ENCODE measurements around the gene WDR49. TPM values are rescaled to one million over a fixed set of nuclear protein-coding genes. Genes with fewer than 3 reads are reported as not detected.

WDR49 gene
- total RNA-seq, 2 experiments from 2014 or later = 0.42 to 1.1 TPM

DNA sequence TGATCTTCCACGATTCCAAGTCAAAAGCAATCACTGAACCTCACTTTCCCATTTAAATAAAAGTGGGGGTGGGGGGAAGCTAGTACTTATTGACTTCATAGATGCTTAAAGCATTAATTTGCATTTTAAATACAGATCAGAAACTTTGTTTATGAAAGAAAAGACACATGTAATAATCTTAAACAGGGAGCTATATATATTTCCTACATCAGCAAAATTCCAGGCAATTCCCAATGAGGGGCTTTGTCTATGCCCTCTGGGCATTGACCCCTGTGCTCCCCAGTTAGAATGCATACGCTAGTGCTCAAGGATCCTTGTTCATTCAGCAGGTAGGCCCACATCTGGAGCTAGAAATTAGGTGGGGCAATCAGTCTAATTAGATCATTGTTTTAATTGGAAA lies 199.9 kb downstream of the WDR49 start:
- no peak overlapping the region for H3K4me3 Mint-ChIP-seq
- H3K4me1 Mint-ChIP-seq (ENCODE audit: low read depth) = no peaks in the 10 kb centered on the region
- Histone ChIP-seq H3K27ac (ENCODE audit: low read depth in 1 of 2, low read length in 2 of 2) (no peak overlapping the region), H3K4me3 (ENCODE audit: low read length) (no peak overlapping the region), H3K9me3 (ENCODE audit: control insufficient read depth in 1 of 2, insufficient read depth in 1 of 2, low read length in 2 of 2) (no peaks in the 10 kb centered on the region), H3K27me3 (ENCODE audit: control insufficient read depth in 1 of 2, insufficient read depth in 2 of 2, low read length in 2 of 2) (no peaks in the 10 kb centered on the region), H3K4me1 (ENCODE audit: insufficient read depth, low read length) (no peaks in the 10 kb centered on the region), H3K36me3 (ENCODE audit: insufficient read depth, low read length) (no peaks in the 10 kb centered on the region)
- H3K9me3 Mint-ChIP-seq = no peaks in the 10 kb centered on the region
- ChIA-PET POLR2A (no interaction called here), CTCF (no interaction called here)
- TF ChIP-seq, protein P1, sequence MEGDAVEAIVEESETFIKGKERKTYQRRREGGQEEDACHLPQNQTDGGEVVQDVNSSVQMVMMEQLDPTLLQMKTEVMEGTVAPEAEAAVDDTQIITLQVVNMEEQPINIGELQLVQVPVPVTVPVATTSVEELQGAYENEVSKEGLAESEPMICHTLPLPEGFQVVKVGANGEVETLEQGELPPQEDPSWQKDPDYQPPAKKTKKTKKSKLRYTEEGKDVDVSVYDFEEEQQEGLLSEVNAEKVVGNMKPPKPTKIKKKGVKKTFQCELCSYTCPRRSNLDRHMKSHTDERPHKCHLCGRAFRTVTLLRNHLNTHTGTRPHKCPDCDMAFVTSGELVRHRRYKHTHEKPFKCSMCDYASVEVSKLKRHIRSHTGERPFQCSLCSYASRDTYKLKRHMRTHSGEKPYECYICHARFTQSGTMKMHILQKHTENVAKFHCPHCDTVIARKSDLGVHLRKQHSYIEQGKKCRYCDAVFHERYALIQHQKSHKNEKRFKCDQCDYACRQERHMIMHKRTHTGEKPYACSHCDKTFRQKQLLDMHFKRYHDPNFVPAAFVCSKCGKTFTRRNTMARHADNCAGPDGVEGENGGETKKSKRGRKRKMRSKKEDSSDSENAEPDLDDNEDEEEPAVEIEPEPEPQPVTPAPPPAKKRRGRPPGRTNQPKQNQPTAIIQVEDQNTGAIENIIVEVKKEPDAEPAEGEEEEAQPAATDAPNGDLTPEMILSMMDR (IDR thresholded peaks at IDR 0.05) = no peak
- DNase-seq (no peak), ATAC-seq (ENCODE audit: poor library complexity) (no peak)
- H3K27me3 Mint-ChIP-seq = no peaks in the 10 kb centered on the region
- no peak overlapping the region for H3K27ac Mint-ChIP-seq
- intact Hi-C loops (cut with DNase I, micrococcal nuclease) = no loop called here
- H3K36me3 Mint-ChIP-seq (ENCODE audit: low read depth) = no peaks in the 10 kb centered on the region

DNA sequence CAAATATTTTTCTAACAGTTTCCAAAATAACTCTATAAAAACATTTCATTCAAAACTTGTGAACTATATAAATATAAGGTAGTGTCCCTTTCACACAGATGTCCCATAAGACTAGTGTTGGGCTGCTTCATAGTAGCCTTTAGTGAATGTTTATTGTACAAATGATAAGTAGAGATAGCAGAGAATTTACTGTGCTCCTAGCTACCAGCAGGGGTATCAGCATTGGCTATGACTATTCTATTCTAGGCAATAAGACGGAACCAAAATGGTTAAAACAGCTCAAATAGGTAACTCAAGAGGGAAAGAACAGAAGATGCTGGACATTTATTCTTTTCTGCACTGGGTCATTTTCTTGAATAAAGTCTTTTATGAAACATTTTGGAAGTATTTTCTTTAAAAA lies 202.5 kb downstream of the WDR49 start:
- H3K9me3 Mint-ChIP-seq = no peaks in the 10 kb centered on the region
- intact Hi-C loops (cut with DNase I, micrococcal nuclease) = no loop called here
- Histone ChIP-seq H3K27me3 (ENCODE audit: control insufficient read depth in 1 of 2, insufficient read depth in 2 of 2, low read length in 2 of 2) (no peaks in the 10 kb centered on the region), H3K9me3 (ENCODE audit: control insufficient read depth in 1 of 2, insufficient read depth in 1 of 2, low read length in 2 of 2) (no peaks in the 10 kb centered on the region), H3K36me3 (ENCODE audit: insufficient read depth, low read length) (no peaks in the 10 kb centered on the region), H3K27ac (ENCODE audit: low read depth in 1 of 2, low read length in 2 of 2) (no peak overlapping the region), H3K4me3 (ENCODE audit: low read length) (no peak overlapping the region), H3K4me1 (ENCODE audit: insufficient read depth, low read length) (no peaks in the 10 kb centered on the region)
- ATAC-seq (ENCODE audit: poor library complexity) (no peak), DNase-seq (no peak)
- H3K27ac Mint-ChIP-seq = no peak overlapping the region
- CTCF ChIA-PET = no interaction called here
- no peaks in the 10 kb centered on the region for H3K4me1 Mint-ChIP-seq (ENCODE audit: low read depth)
- no peaks in the 10 kb centered on the region for H3K27me3 Mint-ChIP-seq
- no peak overlapping the region for H3K4me3 Mint-ChIP-seq
- H3K36me3 Mint-ChIP-seq (ENCODE audit: low read depth) = no peaks in the 10 kb centered on the region
- TF ChIP-seq, protein P1 (IDR thresholded peaks at IDR 0.05) = no peak
- POLR2A ChIA-PET = no interaction called here

DNA sequence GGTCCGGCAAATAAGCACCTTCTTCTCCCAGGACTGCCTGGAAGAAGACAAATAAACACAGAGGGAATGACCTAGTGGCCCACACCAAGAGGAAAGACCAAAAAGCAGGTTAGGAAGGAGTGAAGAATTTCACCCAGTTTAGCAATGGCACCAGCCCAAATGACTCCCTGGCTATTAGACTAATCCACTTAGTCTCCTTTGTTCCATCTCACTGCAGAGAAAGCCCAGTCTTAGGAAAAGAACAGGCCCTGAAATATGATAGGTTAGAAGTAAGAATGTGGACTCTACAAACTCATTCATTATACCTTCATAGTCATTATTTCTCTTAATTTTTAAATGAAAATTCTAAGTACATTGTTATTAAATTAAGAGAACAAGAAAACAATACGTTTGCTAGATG lies 203.1 kb downstream of the WDR49 start:
- POLR2A ChIA-PET = no interaction called here
- H3K4me1 Mint-ChIP-seq (ENCODE audit: low read depth) = no peaks in the 10 kb centered on the region
- Histone ChIP-seq H3K9me3 (ENCODE audit: control insufficient read depth in 1 of 2, insufficient read depth in 1 of 2, low read length in 2 of 2) (no peaks in the 10 kb centered on the region), H3K36me3 (ENCODE audit: insufficient read depth, low read length) (no peaks in the 10 kb centered on the region), H3K4me1 (ENCODE audit: insufficient read depth, low read length) (no peaks in the 10 kb centered on the region), H3K27ac (ENCODE audit: low read depth in 1 of 2, low read length in 2 of 2) (no peak overlapping the region), H3K4me3 (ENCODE audit: low read length) (no peak overlapping the region), H3K27me3 (ENCODE audit: control insufficient read depth in 1 of 2, insufficient read depth in 2 of 2, low read length in 2 of 2) (no peaks in the 10 kb centered on the region)
- DNase-seq (no peak), ATAC-seq (ENCODE audit: poor library complexity) (no peak)
- TF ChIP-seq, protein P1 (IDR thresholded peaks at IDR 0.05) = no peak
- intact Hi-C loops (cut with DNase I, micrococcal nuclease) = no loop called here
- no peaks in the 10 kb centered on the region for H3K9me3 Mint-ChIP-seq
- no peaks in the 10 kb centered on the region for H3K27me3 Mint-ChIP-seq
- no peaks in the 10 kb centered on the region for H3K36me3 Mint-ChIP-seq (ENCODE audit: low read depth)
- H3K4me3 Mint-ChIP-seq = no peak overlapping the region
- CTCF ChIA-PET = no interaction called here
- H3K27ac Mint-ChIP-seq = no peak overlapping the region
